Ascending aorta (tissue), 2 donors: ENCODE data around the gene GRXCR1. TPM values are rescaled to one million over a fixed set of nuclear protein-coding genes. Genes with fewer than 3 reads are reported as not detected.

ENCODE experiments used
- DNase-seq, 2 donors: peaks; one replicate each; pipeline ENCODE4 v3.0.0-alpha.2; 2019; ENCODE audit warnings: low spot score in 2 of 2
- H3K27ac ChIP-seq, 2 donors: fragments of 200-600 bp; sonication (generic); one replicate each; pipeline ENCODE4 v1.5.1; 2016 to 2017; ENCODE audit warnings: mild to moderate bottlenecking in 1 of 2
- H3K27me3 ChIP-seq: fragments of 200-600 bp; sonication (generic); one replicate; pipeline ENCODE4 v1.5.1; 2017
- H3K36me3 ChIP-seq, 2 donors: fragments of 200-600 bp; sonication (generic); one replicate each; pipeline ENCODE4 v1.5.1; 2016
- H3K4me1 ChIP-seq, 2 donors: fragments of 200-600 bp; sonication (generic); one replicate each; pipeline ENCODE4 v1.5.1; 2016 to 2017; ENCODE audit warnings: mild to moderate bottlenecking in 1 of 2
- H3K4me3 ChIP-seq, 2 donors: fragments of 200-600 bp; sonication (generic); one replicate each; pipeline ENCODE4 v1.5.1; 2016 to 2017; ENCODE audit warnings: mild to moderate bottlenecking in 1 of 2
- H3K9me3 ChIP-seq, 2 donors: fragments of 200-600 bp; sonication (generic); one replicate each; pipeline ENCODE4 v1.5.1; 2016
- intact Hi-C: fragments of 100-400 bp; cut with DNase I; formaldehyde crosslinking; loops from one replicate; pipeline ENCODE4 v1.15.1; 2023
- total RNA-seq: library from RNA; depleted of rRNA; stranded (reverse); fragments of >200 nt; gene quantifications from one replicate; pipeline ENCODE4 v1.1.0, GENCODE V29; 2016
- TF ChIP-seq, protein P1 (sequence below), 3 experiments: fragments of 200-600 bp in 2 of 3; fragments of 450-650 bp in 1 of 3; sonication (generic) in 2 of 3; IDR thresholded peaks; one replicate each; pipeline ENCODE4 v1.5.1; 2016 to 2019; ENCODE audit warnings: antibody characterized with exemption in 3 of 3, mild to moderate bottlenecking in 1 of 3, moderate library complexity in 1 of 3

GRXCR1 gene
- total RNA-seq, 1 donor from 2014 or later = not detected

DNA sequence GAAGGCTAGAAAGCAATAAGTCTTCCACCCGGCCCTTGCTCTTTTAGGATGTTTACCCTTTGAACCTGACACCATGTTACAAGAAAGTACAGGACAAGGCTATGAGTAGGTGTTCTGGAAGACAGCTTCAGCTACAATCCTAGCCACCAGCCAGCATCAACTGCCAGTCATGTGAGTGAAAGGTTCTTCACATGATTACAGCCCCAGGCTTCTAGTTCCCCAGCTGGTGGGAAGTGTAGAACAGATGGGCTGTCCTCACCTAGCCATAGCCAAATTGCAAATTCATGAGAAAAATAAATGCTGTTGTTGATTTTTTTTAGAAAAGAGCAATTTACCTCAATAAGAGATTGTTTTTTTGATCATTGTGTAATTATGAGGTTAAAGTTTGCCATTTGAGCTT, 60.8 kb downstream of the GRXCR1 start:
- Histone ChIP-seq H3K9me3 (no peaks in the 10 kb centered on the region), H3K36me3 (no peaks in the 10 kb centered on the region), H3K4me1 (no peaks in the 10 kb centered on the region), H3K27me3 (no peaks in the 10 kb centered on the region), H3K27ac (no peak overlapping the region), H3K4me3 (no peak overlapping the region)
- DNase-seq = no peak
- intact Hi-C loops = no loop called here
- TF ChIP-seq, protein P1, sequence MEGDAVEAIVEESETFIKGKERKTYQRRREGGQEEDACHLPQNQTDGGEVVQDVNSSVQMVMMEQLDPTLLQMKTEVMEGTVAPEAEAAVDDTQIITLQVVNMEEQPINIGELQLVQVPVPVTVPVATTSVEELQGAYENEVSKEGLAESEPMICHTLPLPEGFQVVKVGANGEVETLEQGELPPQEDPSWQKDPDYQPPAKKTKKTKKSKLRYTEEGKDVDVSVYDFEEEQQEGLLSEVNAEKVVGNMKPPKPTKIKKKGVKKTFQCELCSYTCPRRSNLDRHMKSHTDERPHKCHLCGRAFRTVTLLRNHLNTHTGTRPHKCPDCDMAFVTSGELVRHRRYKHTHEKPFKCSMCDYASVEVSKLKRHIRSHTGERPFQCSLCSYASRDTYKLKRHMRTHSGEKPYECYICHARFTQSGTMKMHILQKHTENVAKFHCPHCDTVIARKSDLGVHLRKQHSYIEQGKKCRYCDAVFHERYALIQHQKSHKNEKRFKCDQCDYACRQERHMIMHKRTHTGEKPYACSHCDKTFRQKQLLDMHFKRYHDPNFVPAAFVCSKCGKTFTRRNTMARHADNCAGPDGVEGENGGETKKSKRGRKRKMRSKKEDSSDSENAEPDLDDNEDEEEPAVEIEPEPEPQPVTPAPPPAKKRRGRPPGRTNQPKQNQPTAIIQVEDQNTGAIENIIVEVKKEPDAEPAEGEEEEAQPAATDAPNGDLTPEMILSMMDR (IDR thresholded peaks at IDR 0.05) = no peak

DNA sequence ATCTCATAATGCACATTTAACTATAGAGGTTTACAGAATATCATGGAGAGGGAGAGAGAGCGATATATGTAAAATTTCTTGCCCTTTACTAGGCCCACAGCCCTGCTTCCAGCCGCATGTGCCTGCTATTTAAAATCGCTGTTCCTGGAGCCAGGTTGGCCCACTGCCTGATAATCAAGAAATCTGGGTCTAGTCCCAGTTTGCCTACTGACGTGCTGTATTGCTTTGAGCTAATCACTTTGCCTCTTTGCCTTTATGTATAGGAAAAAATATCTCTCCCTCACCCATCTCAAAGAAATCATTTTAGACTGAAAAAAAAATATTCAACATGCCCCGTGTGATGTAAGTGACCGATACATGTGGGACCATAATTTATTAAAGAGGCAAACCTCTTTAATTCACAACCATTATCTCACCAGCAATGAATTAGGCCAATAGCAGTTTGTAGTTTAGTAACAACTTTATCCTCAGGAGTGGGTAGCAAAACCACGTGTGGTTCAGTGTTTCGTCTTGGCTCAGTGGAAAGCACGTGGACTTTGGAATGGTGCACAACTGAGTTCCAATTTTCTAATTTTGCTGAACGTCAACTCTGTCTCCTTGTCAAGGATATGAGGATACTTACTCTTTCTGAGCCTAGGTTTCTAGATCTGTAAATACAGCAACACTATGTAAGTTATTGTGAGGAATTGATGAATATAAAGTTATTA, 62.6 kb downstream of the GRXCR1 start:
- Histone ChIP-seq H3K4me3 (no peak overlapping the region), H3K27me3 (no peaks in the 10 kb centered on the region), H3K27ac (no peak overlapping the region), H3K36me3 (no peaks in the 10 kb centered on the region), H3K4me1 (no peaks in the 10 kb centered on the region), H3K9me3 (no peaks in the 10 kb centered on the region)
- TF ChIP-seq, protein P1 (IDR thresholded peaks at IDR 0.05) = no peak
- intact Hi-C loops = no loop called here
- DNase-seq = no peak

DNA sequence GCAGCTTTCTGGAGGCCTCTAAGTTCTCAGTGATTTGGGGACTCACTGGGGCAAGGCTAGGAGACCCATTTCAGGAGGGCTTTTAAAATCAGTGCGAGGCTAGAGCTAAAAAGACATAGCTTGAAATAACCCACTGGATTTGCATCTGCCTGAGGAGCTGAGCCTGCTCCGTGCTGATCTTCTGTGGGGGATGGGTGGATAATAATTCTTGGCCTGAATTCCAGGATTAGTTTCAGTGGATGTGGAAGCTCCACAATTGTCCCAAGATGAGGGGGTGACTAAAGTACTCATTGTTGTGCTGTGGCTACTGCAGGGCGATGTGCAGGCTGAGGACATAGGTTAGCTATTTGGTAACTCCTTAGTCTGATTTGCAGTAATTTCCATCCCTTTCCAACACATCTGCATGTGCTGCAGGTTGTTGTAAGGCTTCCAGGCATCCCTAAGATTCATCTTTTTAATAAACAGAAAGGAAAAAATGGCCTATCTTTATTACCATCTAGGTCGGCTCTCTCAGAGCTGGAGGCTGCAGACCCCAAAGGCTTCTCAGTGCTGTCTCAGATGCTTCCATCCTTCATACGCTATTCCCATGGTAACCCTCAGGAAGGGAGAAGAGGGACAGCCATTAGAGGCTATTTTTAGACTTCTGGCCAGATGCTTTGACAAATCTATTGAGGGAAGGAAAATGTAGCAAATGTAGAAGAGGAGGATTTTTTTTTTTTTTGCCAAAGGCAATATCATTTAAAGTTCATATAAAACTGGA, 63.4 kb downstream of the GRXCR1 start:
- TF ChIP-seq, protein P1 (IDR thresholded peaks at IDR 0.05) = no peak

DNA sequence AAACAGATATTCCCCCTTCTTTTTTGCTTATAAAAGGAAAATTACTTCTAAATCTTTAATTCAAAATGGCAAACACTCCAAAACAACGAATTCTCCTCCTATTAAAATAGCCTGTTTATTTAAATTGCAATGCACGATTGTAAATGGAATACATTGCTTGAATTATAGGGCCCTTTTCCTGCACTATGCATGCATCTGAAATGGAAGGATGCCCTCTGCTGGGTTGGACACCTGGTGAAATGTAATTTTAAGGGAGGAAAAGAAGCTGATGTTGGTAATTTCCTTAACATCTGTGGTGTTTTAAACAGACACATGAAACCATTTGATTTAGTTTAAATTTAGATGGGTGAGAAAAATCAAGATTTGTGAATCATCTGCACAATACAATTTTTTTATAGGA, 72.8 kb downstream of the GRXCR1 start:
- intact Hi-C loops = no loop called here
- no peaks in the 10 kb centered on the region for H3K27me3 ChIP-seq
- no peak for DNase-seq
- no peak overlapping the region for H3K27ac ChIP-seq
- no peaks in the 10 kb centered on the region for H3K9me3 ChIP-seq
- TF ChIP-seq, protein P1 (IDR thresholded peaks at IDR 0.05) = no peak
- no peaks in the 10 kb centered on the region for H3K36me3 ChIP-seq
- no peaks in the 10 kb centered on the region for H3K4me1 ChIP-seq
- no peak overlapping the region for H3K4me3 ChIP-seq

More for the DNA sequence above, 63.4 kb downstream of the GRXCR1 start:
- Histone ChIP-seq H3K27ac (no peak overlapping the region), H3K4me1 (no peaks in the 10 kb centered on the region), H3K36me3 (no peaks in the 10 kb centered on the region), H3K9me3 (no peaks in the 10 kb centered on the region), H3K4me3 (no peak overlapping the region), H3K27me3 (no peaks in the 10 kb centered on the region)
- intact Hi-C loops = no loop called here
- DNase-seq = no peak

DNA sequence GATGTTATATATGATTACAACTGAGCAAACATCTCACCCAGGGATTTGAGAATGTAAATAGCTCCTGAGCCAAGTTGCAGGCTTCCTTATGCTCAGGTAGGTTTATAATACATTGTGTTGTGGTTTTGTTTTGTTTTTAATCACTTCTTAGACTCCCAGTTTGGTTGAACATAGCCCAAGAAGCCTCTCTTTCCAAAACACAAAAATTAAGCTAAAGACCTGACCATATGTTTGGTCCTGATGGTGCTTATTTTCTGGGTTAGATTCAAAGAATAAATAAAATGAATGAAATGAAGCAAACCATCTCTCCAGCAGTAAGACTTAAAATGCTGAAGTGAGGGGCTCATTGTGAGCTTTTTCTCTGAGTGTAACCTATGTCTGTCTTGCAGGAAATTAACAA, 93.5 kb downstream of the GRXCR1 start:
- DNase-seq = no peak
- H3K9me3 ChIP-seq = peaks cover 0 to 9% of the 10 kb centered on the region in 2 donors
- H3K4me1 ChIP-seq = no peaks in the 10 kb centered on the region
- H3K4me3 ChIP-seq = no peak overlapping the region
- intact Hi-C loops = no loop called here
- H3K27ac ChIP-seq = no peak overlapping the region
- H3K27me3 ChIP-seq = no peaks in the 10 kb centered on the region
- H3K36me3 ChIP-seq = no peaks in the 10 kb centered on the region
- TF ChIP-seq, protein P1 (IDR thresholded peaks at IDR 0.05) = no peak
